Measurements from ENCODE around the gene MSH3.

The MSH3 gene

GRCh38 chr5:80790698-80791097 lies 136.2 kb downstream of the MSH3 start:
- TF ChIP-seq CTCF (IDR thresholded peaks at IDR 0.05), result no peak

- TF ChIP-seq CTCF (IDR thresholded peaks at IDR 0.05), result no peak
Measured at GRCh38 chr5:80793354-80793753, 138.9 kb downstream of the MSH3 start.

GRCh38 chr5:80796846-80797245 lies 142.4 kb downstream of the MSH3 start:
- no peak for TF ChIP-seq CTCF (IDR thresholded peaks at IDR 0.05)

GRCh38 chr5:80797428-80798024 lies 143.1 kb downstream of the MSH3 start:
- no peak for TF ChIP-seq CTCF (IDR thresholded peaks at IDR 0.05)

GRCh38 chr5:80798166-80798565 lies 143.7 kb downstream of the MSH3 start:
- TF ChIP-seq CTCF (IDR thresholded peaks at IDR 0.05), result no peak

GRCh38 chr5:80798633-80799032 lies 144.2 kb downstream of the MSH3 start:
- no peak for TF ChIP-seq CTCF (IDR thresholded peaks at IDR 0.05)

- TF ChIP-seq CTCF (IDR thresholded peaks at IDR 0.05), result no peak
Measured at GRCh38 chr5:80799041-80799440, 144.6 kb downstream of the MSH3 start.

GRCh38 chr5:80799573-80799972 lies 145.1 kb downstream of the MSH3 start:
- TF ChIP-seq CTCF (IDR thresholded peaks at IDR 0.05), result no peak

All from LNCAP (cell line).